HFF-Myc (cell line): ENCODE measurements around the gene KLHL7.
"Not testable (repeated sequence)": the region's sequence is repeated elsewhere in the genome, so short reads cannot be mapped to it uniquely, and the experiment has no call there.

Experiments used
- DNase-seq: peaks from one replicate; pipeline ENCODE4 v3.0.0-alpha.2; 2011; ENCODE audit warnings: low read depth; ENCODE audit errors: extremely low read depth
- H3K4me3 ChIP-seq: replicated peaks from 2 replicates; pipeline ENCODE4 v1.5.1; 2011; ENCODE audit warnings: low read depth, mild to moderate bottlenecking, control low read depth, low read length
- TF ChIP-seq, protein P1 (sequence below): IDR thresholded peaks from 2 replicates; pipeline ENCODE4 v1.5.1; 2012; ENCODE audit warnings: mild to moderate bottlenecking, low read depth, low read length, control low read depth; ENCODE audit errors: missing control alignments

Gene KLHL7

GRCh38 chr7:23117841-23118240, 12.3 kb downstream of the KLHL7 start:
- TF ChIP-seq, protein P1, sequence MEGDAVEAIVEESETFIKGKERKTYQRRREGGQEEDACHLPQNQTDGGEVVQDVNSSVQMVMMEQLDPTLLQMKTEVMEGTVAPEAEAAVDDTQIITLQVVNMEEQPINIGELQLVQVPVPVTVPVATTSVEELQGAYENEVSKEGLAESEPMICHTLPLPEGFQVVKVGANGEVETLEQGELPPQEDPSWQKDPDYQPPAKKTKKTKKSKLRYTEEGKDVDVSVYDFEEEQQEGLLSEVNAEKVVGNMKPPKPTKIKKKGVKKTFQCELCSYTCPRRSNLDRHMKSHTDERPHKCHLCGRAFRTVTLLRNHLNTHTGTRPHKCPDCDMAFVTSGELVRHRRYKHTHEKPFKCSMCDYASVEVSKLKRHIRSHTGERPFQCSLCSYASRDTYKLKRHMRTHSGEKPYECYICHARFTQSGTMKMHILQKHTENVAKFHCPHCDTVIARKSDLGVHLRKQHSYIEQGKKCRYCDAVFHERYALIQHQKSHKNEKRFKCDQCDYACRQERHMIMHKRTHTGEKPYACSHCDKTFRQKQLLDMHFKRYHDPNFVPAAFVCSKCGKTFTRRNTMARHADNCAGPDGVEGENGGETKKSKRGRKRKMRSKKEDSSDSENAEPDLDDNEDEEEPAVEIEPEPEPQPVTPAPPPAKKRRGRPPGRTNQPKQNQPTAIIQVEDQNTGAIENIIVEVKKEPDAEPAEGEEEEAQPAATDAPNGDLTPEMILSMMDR, result no peak
- no peak overlapping the region for H3K4me3 ChIP-seq
- DNase-seq, result no peak

- H3K4me3 ChIP-seq, result no peak overlapping the region
- DNase-seq, result no peak
- TF ChIP-seq, protein P1, result no peak
Measured at GRCh38 chr7:23120106-23120505, 14.5 kb downstream of the KLHL7 start.

DNA sequence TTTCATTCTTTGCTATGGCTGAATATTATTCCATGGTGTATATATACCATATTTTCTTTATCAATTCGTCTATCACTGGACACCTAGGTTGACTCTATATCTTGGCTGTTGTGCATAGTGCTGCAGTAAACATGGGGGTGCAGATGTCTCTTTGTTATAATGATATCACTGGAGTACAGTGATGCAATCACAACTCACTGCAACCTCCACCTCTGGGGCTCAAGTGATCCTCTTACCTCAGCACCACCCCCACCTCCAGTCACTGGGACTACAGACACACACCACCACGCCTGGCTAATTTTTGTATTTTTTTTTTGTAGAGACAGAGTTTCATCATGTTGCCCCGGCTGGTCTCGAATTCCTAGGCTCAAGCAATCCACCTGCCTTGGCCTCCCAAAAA, 15.6 kb downstream of the KLHL7 start:
- DNase-seq, result no peak
- no peak overlapping the region for H3K4me3 ChIP-seq
- TF ChIP-seq, protein P1, result no peak

DNA sequence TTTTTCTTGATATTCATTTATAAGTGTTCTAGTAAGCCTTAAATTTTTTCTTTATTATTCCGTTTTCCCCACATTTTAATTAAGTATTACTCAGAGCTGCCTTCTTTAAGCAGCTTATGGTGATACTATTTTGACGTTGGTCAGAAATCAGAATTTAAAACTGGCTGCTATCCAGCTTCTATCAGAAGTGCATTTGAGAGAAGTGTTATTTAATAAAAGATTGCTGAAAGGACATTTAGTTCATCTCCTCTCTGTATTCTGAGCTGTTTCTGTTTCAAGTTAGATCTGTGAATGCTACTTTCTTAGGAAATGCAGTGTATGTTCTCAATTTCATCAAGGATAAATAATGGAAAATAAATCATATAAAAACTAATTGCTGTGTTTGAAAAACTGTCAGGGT, 17.4 kb downstream of the KLHL7 start:
- DNase-seq, result no peak
- no peak overlapping the region for H3K4me3 ChIP-seq
- TF ChIP-seq, protein P1, result no peak

- H3K4me3 ChIP-seq, result no peak overlapping the region
- no peak for DNase-seq
- TF ChIP-seq, protein P1, result no peak
Measured at GRCh38 chr7:23123465-23123864, 17.9 kb downstream of the KLHL7 start.

DNA sequence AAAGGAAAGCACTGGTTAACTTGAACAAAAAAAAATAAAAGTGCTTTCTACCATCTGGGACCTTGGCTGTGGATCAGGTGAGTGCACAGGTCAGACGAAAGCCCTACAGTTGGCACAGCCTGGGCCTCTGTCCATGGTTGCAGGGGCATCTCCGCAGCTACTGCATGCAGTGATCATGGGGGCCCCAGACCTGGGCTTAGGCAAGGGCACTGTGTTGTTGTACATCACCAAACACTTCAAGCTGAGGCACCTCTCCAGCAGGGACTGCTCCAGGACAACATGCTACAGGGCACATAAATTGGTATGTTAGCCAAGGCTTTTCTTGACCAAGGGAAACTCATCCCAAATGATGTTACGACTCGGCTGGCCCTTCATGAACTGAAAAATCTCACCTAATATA, 23.5 kb downstream of the KLHL7 start:
- TF ChIP-seq, protein P1, result no peak
- H3K4me3 ChIP-seq, result no peak overlapping the region
- DNase-seq, result no peak

DNA sequence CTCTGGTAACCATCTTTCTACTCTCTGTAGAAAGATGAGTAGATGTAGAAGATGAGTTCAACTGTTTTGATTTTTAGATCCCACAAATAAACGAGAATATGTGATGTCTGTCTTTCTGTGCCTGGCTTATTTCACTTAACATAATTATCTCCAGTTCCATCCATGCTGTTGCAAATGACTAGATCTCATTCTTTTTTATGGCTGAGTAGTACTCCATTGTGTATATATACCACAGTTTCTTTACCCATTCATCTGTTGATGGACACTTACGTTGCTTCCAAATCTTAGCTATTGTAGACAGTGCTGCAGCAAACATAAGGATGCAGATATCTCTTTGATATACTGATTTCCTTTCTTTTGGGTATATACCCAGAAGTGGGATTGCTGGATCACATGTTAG, 26.2 kb downstream of the KLHL7 start:
- DNase-seq, result not testable (repeated sequence)

DNA sequence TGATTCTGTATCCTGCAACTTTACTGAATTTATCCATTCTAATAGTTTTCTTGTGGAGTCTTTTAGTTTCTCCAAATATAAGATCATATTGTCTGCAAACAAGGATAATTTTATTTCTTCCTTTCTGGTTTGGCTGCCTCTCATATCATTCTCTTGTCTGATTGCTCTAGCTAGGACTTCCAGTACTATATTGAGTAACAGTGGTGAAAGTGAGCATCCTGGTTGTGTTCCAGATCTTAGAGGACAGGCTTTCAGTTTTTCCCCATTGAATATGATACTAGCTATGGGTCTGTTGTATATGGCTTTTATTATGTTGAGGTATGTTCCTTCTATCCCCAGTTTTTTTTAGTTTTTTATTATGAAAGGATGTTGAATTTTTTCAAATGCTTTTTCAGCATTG, 28.2 kb downstream of the KLHL7 start:
- TF ChIP-seq, protein P1, result no peak
- H3K4me3 ChIP-seq, result no peak overlapping the region
- no peak for DNase-seq

More for the DNA sequence above, 26.2 kb downstream of the KLHL7 start:
- H3K4me3 ChIP-seq, result not testable (repeated sequence)
